ENCODE results near the gene BRD7.

The BRD7 gene

DNA sequence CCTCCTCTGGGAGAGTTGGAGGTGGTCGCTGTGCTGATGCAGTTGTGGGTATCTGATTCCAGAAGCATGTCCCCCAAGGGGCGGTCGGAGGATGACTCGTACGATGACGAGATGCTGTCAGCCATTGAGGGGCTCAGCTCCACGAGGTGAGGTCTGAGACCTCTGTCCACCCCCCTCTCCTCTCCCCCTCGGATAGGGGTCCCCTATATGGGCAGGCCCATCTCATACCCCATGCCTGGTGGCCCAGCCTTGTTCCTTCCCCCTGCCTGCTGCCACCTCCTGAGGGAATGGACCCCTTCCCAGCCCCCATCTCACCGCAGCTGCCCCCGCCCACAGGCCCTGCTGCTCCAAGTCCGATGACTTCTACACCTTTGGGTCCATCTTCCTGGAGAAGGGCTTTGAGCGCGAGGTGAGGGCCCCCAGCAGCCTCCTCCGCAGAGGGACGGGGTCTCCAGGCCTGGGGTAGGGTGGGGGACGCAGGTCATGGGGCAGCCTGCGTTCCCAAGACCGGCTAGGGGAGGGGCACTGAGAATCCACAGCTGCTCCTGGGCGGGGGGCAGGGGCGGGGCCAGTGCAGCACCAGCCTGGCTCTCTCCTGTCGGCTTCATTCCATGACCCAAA is 63.2 kb downstream of the BRD7 start:
- no peak for DNase-seq (ENCODE audit: extremely low read depth in 1 of 2, low read depth in 1 of 2)

DNA sequence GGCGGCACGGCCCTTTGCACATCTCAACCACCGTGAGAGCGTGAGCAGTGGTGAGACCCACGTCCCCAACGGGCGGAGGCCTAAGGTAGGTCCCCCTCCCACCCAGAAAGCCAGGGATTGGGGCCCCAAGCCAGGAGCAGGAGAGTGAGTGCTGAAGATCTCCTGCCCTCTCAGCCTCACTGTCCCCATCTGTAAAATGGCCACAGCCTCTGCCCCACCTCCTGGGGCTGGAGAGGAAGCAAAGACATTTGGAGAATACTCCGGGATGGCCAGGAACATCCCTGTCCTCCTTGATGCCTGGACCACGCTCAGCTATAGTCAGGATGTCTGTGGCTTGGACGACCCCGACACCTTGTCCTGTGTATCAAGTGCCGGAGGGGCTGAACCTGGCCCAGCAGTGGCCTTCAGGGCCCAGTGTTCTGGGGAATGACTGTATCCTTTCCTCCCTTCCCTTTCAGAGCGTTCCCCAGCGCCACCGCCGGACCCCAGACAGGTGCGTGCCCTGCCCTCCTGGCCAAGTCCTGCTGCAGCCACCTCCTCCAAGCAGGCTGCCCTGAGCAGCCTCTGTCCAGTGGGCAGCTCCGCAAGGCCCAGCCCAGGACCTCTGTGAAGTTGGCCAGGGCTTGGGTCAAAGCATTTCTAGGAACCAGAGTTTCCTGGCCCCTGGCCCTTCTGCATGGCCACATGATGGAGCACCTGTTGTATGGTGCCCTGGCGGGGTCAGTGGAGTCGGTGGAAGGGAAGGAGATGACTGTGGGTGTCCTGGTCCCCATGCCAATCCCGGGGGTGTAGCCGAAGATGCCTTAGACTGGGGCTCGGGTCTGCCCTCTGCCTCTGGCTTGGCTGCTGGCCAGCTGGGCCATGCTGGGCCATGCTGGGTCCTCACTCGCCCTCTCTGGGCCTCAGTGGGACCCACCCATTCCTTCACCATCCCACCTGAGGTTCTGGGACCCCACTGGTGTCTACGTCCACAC is 64.0 kb downstream of the BRD7 start:
- no peak for DNase-seq (ENCODE audit: extremely low read depth in 1 of 2, low read depth in 1 of 2)

DNA sequence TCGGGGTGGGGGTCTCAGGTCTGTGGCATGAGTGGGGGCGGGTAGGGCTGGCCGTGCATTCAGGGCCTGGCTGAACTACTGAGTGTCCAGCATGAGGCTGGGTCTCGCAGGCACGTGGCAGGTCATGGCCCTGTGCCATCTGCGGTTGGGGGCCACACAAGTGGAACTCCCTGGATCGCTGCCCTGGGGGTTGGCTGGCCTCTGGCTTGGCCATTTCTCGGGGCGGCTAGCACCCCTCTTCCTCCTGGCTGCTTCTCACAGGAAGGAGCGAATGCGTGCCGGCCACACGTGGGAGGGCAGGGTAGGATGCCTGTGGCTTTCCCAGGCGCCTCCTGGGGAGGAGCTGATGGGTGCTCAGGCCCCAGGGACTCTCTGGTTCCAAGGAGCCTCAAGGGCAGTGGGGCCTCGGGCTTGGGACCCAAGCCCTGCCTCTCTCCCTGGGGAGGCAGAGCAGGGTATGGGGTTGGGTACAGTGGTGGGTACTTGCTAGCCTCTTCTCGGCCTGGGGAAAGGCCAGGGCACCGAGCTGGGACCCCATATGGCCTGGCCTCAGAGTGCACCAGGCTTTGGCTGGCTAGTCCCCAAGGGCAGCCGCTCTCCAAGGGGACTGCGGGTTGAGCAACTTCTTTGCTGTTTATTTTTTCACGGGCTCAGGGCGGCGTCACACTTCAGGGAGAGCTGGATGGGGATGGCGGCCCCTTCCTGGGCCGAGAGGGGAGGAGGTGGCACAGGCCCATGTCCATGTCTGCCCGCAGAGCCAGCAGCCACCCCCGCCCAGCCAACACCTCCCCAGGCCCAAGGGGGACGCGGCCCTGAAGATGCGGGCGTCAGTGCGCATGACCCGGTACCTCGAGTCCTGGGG is 65.0 kb downstream of the BRD7 start:
- no peak for DNase-seq (ENCODE audit: extremely low read depth in 1 of 2, low read depth in 1 of 2)

DNA sequence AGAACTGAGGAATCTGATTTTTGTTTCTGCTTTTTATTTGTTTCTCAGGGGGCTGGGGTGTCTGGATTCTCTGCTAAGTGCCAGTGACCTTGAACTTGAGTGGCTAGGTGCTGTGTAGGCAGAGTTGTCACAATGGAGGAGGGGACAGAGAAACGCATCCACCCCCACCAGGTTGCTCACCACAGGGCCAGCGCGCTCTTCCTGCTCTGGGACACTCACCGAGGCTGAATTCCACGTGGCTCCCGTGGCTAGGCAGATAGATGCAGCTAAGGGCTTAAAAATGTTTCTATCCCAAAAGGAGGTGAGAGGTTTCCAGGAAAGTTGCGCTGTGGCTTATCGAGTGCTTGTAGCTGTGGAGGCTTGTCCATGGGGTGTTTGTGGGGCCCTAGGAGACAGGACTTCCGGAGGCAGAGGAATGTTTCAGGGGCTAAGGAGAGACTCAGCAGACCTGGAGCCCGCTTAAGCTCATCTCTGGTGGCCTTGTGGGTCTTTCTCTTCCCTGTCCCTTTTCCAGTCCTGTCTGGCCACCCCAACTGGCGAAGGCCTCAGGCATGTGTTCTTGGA is 65.7 kb downstream of the BRD7 start:
- no peak for DNase-seq (ENCODE audit: extremely low read depth in 1 of 2, low read depth in 1 of 2)

- no peak for DNase-seq (ENCODE audit: extremely low read depth in 1 of 2, low read depth in 1 of 2)
These were observed 66.2 kb downstream of the BRD7 start for GRCh38 chr16:50302472-50303005.

GRCh38 chr16:50301626-50302471 is 66.9 kb downstream of the BRD7 start:
- no peak for DNase-seq (ENCODE audit: extremely low read depth in 1 of 2, low read depth in 1 of 2)

DNA sequence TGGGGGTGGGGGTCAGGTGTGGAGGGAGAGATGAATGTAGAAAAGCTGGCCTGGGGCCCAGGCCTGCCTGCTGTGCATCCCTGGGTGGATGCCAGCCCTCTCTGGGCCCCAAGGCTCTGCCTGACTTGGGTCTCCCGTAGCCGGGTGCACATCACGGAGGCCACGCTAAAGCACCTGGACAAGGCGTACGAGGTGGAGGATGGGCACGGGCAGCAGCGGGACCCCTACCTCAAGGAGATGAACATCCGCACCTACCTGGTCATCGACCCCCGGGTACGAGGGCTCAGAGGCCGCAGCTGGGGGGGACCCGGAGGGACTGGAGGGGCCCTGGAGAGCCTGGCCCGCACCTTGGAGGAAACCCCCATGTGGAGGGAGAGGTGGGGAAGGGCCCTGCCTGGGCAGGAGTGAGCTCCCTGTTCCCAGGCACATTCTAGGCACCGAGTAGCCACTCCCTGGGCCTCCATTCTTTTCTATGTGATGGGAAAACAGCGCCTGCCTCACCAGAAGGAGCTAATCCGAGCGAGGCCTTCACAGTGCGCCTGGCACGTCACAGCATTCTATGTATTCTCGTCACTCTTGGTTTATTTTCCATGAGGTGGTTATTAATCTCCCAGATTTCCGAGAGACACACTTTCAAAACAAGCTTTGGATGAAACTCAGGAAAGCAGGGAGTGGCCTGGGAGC is 67.7 kb downstream of the BRD7 start:
- no peak for DNase-seq (ENCODE audit: extremely low read depth in 1 of 2, low read depth in 1 of 2)

GRCh38 chr16:50299508-50300105 is 69.2 kb downstream of the BRD7 start:
- no peak for DNase-seq (ENCODE audit: extremely low read depth in 1 of 2, low read depth in 1 of 2)

DNA sequence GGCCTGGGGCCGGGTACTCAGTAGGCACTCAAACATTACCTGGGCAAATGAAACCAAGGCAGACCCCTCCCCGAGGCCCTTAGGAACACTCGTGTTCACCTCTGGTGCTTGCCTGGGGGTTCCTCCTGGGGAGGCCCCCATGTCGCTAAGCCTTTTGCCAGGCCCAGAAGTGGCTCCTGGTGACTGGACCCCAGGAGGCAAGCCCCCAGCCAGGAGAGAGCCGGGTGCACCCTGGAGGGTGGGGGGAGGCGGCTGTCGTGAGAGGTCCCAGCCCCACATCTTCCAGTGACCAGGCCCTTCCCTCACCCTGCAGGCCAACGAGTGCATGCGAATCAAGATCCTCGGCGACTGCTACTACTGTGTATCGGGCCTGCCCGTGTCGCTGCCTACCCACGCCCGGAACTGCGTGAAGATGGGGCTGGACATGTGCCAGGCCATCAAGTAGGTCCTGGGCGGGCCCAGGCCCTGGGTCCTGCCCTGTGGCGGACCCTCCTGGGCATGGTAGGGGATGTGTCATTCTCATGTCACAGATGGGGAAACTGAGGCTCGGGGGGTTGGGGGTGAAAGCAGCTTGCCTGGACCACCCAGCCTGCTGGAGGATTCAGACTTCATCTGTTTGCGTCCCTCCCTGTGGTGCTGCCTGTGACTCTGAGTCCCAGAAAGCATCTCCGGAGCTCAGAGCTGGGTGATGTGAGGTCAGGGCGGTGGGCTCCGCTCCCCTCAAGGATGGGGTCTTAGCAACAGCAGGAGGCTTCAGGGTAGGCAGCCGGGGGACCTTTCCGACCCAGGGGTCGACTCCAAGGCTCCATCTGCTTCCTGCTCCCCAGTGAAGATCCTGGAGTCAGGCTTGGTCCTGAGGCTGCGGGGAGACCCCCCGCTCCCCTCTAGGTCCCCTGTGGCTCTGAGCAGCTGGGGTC is 69.9 kb downstream of the BRD7 start:
- no peak for DNase-seq (ENCODE audit: extremely low read depth in 1 of 2, low read depth in 1 of 2)

- no peak for DNase-seq (ENCODE audit: extremely low read depth in 1 of 2, low read depth in 1 of 2)
These were observed 70.7 kb downstream of the BRD7 start for GRCh38 chr16:50298075-50298460.

- DNase-seq (ENCODE audit: extremely low read depth in 1 of 2, low read depth in 1 of 2), result no peak
These were observed 71.3 kb downstream of the BRD7 start for GRCh38 chr16:50297301-50298074.

DNA sequence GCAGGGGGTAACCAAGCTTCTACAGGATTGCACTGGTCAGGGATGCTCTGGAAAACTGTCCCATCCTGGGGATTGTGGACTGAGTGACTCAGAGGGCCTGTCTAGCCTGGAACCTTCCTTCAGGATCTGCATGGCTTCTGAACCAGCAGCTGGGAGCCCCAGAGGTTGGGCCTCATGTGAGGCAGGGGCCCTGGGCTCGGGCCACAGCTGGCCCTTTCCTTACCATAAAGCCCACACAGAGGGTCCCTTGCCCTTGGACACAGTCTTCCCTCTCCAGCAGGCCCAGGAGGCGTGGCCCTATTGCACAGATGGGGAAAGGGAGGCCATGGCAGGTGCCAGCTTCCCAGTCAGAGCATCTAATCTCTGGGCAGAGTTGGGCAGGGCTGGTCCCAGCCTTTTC is 72.0 kb downstream of the BRD7 start:
- DNase-seq (ENCODE audit: extremely low read depth in 1 of 2, low read depth in 1 of 2), result no peak

- DNase-seq (ENCODE audit: extremely low read depth in 1 of 2, low read depth in 1 of 2), result no peak
These were observed 73.2 kb downstream of the BRD7 start for GRCh38 chr16:50295541-50296132.

DNA sequence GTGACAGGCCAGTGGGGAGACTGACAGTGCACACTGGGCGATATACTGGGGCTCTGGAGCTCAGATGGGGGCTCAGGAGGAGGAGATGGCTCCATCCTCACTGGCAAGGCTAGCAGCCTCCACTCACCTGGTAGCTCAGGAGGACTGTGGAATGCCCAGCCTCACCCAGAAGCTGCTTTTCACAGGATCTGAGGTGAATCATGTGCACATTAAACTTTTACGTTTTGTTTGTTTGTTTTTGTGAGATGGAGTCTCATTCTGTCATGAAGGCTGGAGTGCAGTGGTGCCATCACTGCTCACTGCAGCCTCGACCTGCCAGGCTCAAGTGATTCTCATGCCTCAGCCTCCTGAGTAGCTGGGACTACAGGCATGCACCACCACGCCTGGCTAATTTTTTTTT is 73.8 kb downstream of the BRD7 start:
- DNase-seq (ENCODE audit: extremely low read depth in 1 of 2, low read depth in 1 of 2), result no peak

GRCh38 chr16:50293994-50294855 is 74.6 kb downstream of the BRD7 start:
- DNase-seq (ENCODE audit: extremely low read depth in 1 of 2, low read depth in 1 of 2), result no peak
